Transverse colon (tissue), 4 donors: ENCODE measurements around the gene DYNC1I1. TPM values are rescaled to one million over a fixed set of nuclear protein-coding genes. Genes with fewer than 3 reads are reported as not detected.

Experiments used
- DNase-seq: peaks from one replicate; pipeline ENCODE4 v3.0.0-alpha.2; 2019
- H3K27ac ChIP-seq, 4 donors: fragments of 200-600 bp; sonication (generic); 2 replicates each; pipeline ENCODE4 v1.5.1; 2016 to 2018; ENCODE audit warnings: inconsistent platforms in 4 of 4
- H3K27me3 ChIP-seq: fragments of 200-600 bp; sonication (generic); 2 replicates; pipeline ENCODE4 v1.5.1; 2017; ENCODE audit warnings: inconsistent platforms
- H3K36me3 ChIP-seq, 4 donors: fragments of 200-600 bp; sonication (generic); 2 replicates each; pipeline ENCODE4 v1.5.1; 2017 to 2019; ENCODE audit warnings: inconsistent platforms in 4 of 4
- H3K4me1 ChIP-seq, 4 donors: fragments of 200-600 bp; sonication (generic); 2 replicates each; pipeline ENCODE4 v1.5.1; 2017 to 2020; ENCODE audit warnings: inconsistent platforms in 4 of 4
- H3K4me3 ChIP-seq, 4 donors: fragments of 200-600 bp; sonication (generic); 1 replicate in 1 of 4; 2 replicates in 3 of 4; pipeline versions ENCODE4 v1.5.1 to v1.6.1; 2017 to 2019; ENCODE audit warnings: inconsistent platforms in 4 of 4
- H3K9me3 ChIP-seq, 2 donors: fragments of 200-600 bp; sonication (generic); 2 replicates each; pipeline ENCODE4 v1.5.1; 2017 to 2019; ENCODE audit warnings: inconsistent platforms in 2 of 2
- CTCF ChIP-seq, 5 experiments: fragments of 200-600 bp in 3 of 5; fragments of 450-650 bp in 2 of 5; sonication (generic) in 3 of 5; IDR thresholded peaks; 1 replicate in 2 of 5; 2 replicates in 3 of 5; pipeline ENCODE4 v1.5.1; 2016 to 2017; ENCODE audit warnings: antibody characterized with exemption in 5 of 5, inconsistent platforms in 3 of 5, mild to moderate bottlenecking in 2 of 5, moderate library complexity in 1 of 5
- EP300 ChIP-seq: sonication (generic); formaldehyde crosslinking; IDR thresholded peaks from one replicate; pipeline ENCODE4 v1.6.1; 2017; ENCODE audit warnings: antibody characterized with exemption, low read depth
- POLR2A ChIP-seq: fragments of 450-650 bp; IDR thresholded peaks from one replicate; pipeline ENCODE4 v1.6.1; 2016; ENCODE audit warnings: antibody characterized with exemption, mild to moderate bottlenecking, moderate library complexity
- POLR2AphosphoS5 ChIP-seq, 3 donors: sonication (generic); formaldehyde crosslinking; IDR thresholded peaks; one replicate each; pipeline ENCODE4 v1.6.1; 2016; ENCODE audit warnings: antibody characterized with exemption in 3 of 3
- WGBS, 2 donors: methylation state at CpG; one replicate each; pipeline ENCODE4 v1.1.5; 2018; ENCODE audit warnings: low coverage in 1 of 2; 5-methylcytosine and 5-hydroxymethylcytosine counted together
- in situ Hi-C, 4 donors: fragments of 200-750 bp; cut with MboI; loops; one replicate each; pipeline versions ENCODE4 v1.15.0 to v1.15.1; 2017; ENCODE audit warnings: low sequenced_read_pairs in 3 of 4, low pct_ligation_motif_present in 1 of 4, low pct_unique_long_range_greater_than_20kb in 1 of 4
- intact Hi-C: fragments of 100-400 bp; cut with DNase I; formaldehyde crosslinking; loops from one replicate; pipeline ENCODE4 v1.15.1; 2023; ENCODE audit warnings: low total_unique reads
- total RNA-seq, 4 donors: library from RNA; depleted of rRNA; stranded (reverse); fragments of >200 nt; gene quantifications; one replicate each; pipeline ENCODE4 v1.1.0, GENCODE V29; 2016

The DYNC1I1 gene
- total RNA-seq, 4 donors from 2014 or later = 1.8 to 37.0 (median 7.4) TPM

GRCh38 chr7:95886501-95887090 is 114.2 kb downstream of the DYNC1I1 start:
- in situ Hi-C loops (no loop called here), intact Hi-C loops (no loop called here)
- Histone ChIP-seq H3K36me3 (no peaks in the 10 kb centered on the region), H3K9me3 (no peaks in the 10 kb centered on the region), H3K4me3 (no peak overlapping the region), H3K27me3 (no peaks in the 10 kb centered on the region), H3K27ac (no peak overlapping the region), H3K4me1 (no peaks in the 10 kb centered on the region)
- TF ChIP-seq EP300 (no peak), POLR2A (no peak), POLR2AphosphoS5 (IDR thresholded peaks at IDR 0.05) (no peak), CTCF (IDR thresholded peaks at IDR 0.05) (no peak)
- no peak for DNase-seq
- whole genome bisulfite sequencing, 2 donors = 10 to 40% methylated on average over 2 to 4 of the region's 4 CpGs

GRCh38 chr7:95893484-95893883 is 121.1 kb downstream of the DYNC1I1 start:
- TF ChIP-seq POLR2AphosphoS5 (IDR thresholded peaks at IDR 0.05) = no peak
- no peak for TF ChIP-seq EP300
- no peak for TF ChIP-seq CTCF (IDR thresholded peaks at IDR 0.05)
- no peak for TF ChIP-seq POLR2A
- no peaks in the 10 kb centered on the region for H3K9me3 ChIP-seq
- no peak overlapping the region for H3K4me3 ChIP-seq
- H3K27ac ChIP-seq = no peak overlapping the region
- no peaks in the 10 kb centered on the region for H3K27me3 ChIP-seq
- no peaks in the 10 kb centered on the region for H3K4me1 ChIP-seq
- DNase-seq = no peak
- intact Hi-C loops = no loop called here
- no peaks in the 10 kb centered on the region for H3K36me3 ChIP-seq
- in situ Hi-C loops = no loop called here

GRCh38 chr7:95897557-95898251 is 125.3 kb downstream of the DYNC1I1 start:
- intact Hi-C loops (no loop called here), in situ Hi-C loops (no loop called here)
- TF ChIP-seq EP300 (no peak), CTCF (IDR thresholded peaks at IDR 0.05) (no peak), POLR2AphosphoS5 (IDR thresholded peaks at IDR 0.05) (no peak), POLR2A (no peak)
- Histone ChIP-seq H3K27me3 (no peaks in the 10 kb centered on the region), H3K9me3 (no peaks in the 10 kb centered on the region), H3K27ac (no peak overlapping the region), H3K4me1 (no peaks in the 10 kb centered on the region), H3K4me3 (no peak overlapping the region), H3K36me3 (no peaks in the 10 kb centered on the region)
- DNase-seq = no peak
- WGBS, 2 donors = 36 to 55% methylated on average over 5 of the region's 5 CpGs

GRCh38 chr7:95899919-95900513 is 127.7 kb downstream of the DYNC1I1 start:
- 28 to 30% methylated on average over 2 to 5 of the region's 5 CpGs for WGBS, 2 donors
- no peaks in the 10 kb centered on the region for H3K4me1 ChIP-seq
- in situ Hi-C loops (loop anchor here in 3 of 4 donors (25.0 kb wide), 3 partner anchors 1137 to 1937 kb away; no protein-coding TSS in a partner anchor), intact Hi-C loops (no loop called here)
- H3K27me3 ChIP-seq = no peaks in the 10 kb centered on the region
- no peak overlapping the region for H3K4me3 ChIP-seq
- H3K9me3 ChIP-seq = no peaks in the 10 kb centered on the region
- TF ChIP-seq EP300 (no peak), CTCF (IDR thresholded peaks at IDR 0.05) (no peak), POLR2AphosphoS5 (IDR thresholded peaks at IDR 0.05) (no peak), POLR2A (no peak)
- H3K36me3 ChIP-seq = no peaks in the 10 kb centered on the region
- H3K27ac ChIP-seq = no peak overlapping the region
- no peak for DNase-seq
